ENCODE results near the gene DNM3. TPM values are rescaled to one million over a fixed set of nuclear protein-coding genes. Genes with fewer than 3 reads are reported as not detected.

Gene DNM3
- total RNA-seq, 1 experiment from 2014 or later = 2.7 TPM

DNA sequence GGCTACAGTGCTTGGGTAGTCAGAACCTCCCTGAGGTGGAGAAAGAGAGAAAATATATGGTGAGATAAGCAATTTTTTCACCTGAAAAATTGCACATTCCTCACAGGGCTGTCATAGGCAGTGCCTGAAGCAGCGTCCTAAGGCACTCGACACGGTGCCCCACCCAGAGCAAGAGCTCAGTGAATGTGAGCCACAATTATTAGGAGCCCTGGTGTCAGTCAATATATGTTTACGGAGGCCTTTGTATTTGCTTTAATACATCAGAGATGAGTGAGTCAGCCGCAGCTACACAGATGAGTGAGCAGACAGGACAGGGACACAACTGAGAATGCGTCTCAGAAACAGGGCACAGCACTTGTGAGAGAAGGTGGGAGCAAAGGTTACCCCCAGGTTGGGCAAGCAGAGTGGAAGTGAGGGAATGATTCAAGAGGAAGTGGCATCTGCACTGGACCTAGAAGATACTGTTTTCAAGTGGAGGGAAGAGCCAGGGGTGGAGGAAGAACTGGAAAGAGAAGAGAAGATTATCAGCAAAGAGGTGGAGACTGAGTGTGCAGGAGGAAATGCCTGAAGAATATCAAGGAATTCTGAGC is 607.8 kb downstream of the DNM3 start:
- Histone ChIP-seq H3K4me2 (ENCODE audit: insufficient read depth, insufficient read length, low read length) (no peak overlapping the region), H3K23ac (ENCODE audit: insufficient read length, low read depth, low read length) (no peak overlapping the region), H2BK12ac (ENCODE audit: insufficient read length, low read depth, low read length) (no peak overlapping the region), H3K27me3 (ENCODE audit: insufficient read depth, low read length) (no peaks in the 10 kb centered on the region), H3K9ac (ENCODE audit: extremely low read depth, insufficient read length, low read length) (no peak overlapping the region), H3K9me3 (ENCODE audit: control insufficient read depth, low read depth, low read length) (no peaks in the 10 kb centered on the region), H2BK15ac (ENCODE audit: low read depth, low read length) (no peak overlapping the region), H3K4me1 (ENCODE audit: insufficient read depth, low read length) (no peaks in the 10 kb centered on the region; the same call in 1 of the 2 replicates), H2BK20ac (ENCODE audit: low read depth, low read length, poor library complexity, severe bottlenecking) (no peak overlapping the region), H4K91ac (ENCODE audit: insufficient read length, low read depth, low read length) (no peak overlapping the region), H3K18ac (ENCODE audit: insufficient read length, low read depth, low read length) (no peak overlapping the region), H4K8ac (replicated peaks; ENCODE audit: insufficient read length, low read depth, low read length) (no peak overlapping the region), H3K4ac (ENCODE audit: low read depth, low read length) (no peak overlapping the region), H3K14ac (ENCODE audit: insufficient read depth, low read length) (no peak overlapping the region), H3K23me2 (ENCODE audit: insufficient read length, low read depth, low read length, poor library complexity, severe bottlenecking) (no peaks in the 10 kb centered on the region), H2AK5ac (ENCODE audit: insufficient read length, low read length) (no peak overlapping the region), H2BK120ac (ENCODE audit: low read depth, low read length, poor library complexity, severe bottlenecking) (no peak overlapping the region), H3K56ac (ENCODE audit: insufficient read length, low read depth, low read length) (no peak overlapping the region), H3K79me1 (ENCODE audit: insufficient read depth, low read depth, low read length, poor library complexity, severe bottlenecking) (no peaks in the 10 kb centered on the region), H4K5ac (ENCODE audit: insufficient read length, low read depth, low read length) (no peak overlapping the region), H3T11ph (ENCODE audit: low read length) (no peak overlapping the region), H2AFZ (ENCODE audit: low read length) (no peak overlapping the region), H4K20me1 (ENCODE audit: control insufficient read depth, insufficient read depth, insufficient read length) (no peaks in the 10 kb centered on the region), H3K79me2 (ENCODE audit: insufficient read depth, low read length) (no peaks in the 10 kb centered on the region), H2BK5ac (ENCODE audit: insufficient read length, low read length) (no peak overlapping the region), H3K27ac (ENCODE audit: insufficient read length, low read depth, low read length) (no peak overlapping the region)
- Mint-ChIP-seq H3K36me3 (ENCODE audit: insufficient read depth in 1 of 3, low read depth in 3 of 3) (no peaks in the 10 kb centered on the region), H3K9me3 (no peaks in the 10 kb centered on the region), H3K4me3 (no peak overlapping the region), H3K27me3 (ENCODE audit: low read depth) (no peaks in the 10 kb centered on the region), H3K27ac (no peak overlapping the region; a peak in 1 of 7 replicates), H3K4me1 (peaks cover 4 to 5% of the 10 kb centered on the region in 2 experiments; a peak in 2 of 4 replicates)
- WGBS (ENCODE audit: extremely low coverage, insufficient read length, low lambda C conversion rate) = no CpG with 5 or more reads among the region's 6 CpGs
- TF ChIP-seq, protein P1, sequence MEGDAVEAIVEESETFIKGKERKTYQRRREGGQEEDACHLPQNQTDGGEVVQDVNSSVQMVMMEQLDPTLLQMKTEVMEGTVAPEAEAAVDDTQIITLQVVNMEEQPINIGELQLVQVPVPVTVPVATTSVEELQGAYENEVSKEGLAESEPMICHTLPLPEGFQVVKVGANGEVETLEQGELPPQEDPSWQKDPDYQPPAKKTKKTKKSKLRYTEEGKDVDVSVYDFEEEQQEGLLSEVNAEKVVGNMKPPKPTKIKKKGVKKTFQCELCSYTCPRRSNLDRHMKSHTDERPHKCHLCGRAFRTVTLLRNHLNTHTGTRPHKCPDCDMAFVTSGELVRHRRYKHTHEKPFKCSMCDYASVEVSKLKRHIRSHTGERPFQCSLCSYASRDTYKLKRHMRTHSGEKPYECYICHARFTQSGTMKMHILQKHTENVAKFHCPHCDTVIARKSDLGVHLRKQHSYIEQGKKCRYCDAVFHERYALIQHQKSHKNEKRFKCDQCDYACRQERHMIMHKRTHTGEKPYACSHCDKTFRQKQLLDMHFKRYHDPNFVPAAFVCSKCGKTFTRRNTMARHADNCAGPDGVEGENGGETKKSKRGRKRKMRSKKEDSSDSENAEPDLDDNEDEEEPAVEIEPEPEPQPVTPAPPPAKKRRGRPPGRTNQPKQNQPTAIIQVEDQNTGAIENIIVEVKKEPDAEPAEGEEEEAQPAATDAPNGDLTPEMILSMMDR (conservative IDR thresholded peaks at IDR 0.05) = no peak
- no peak for DNase-seq
